Type B pancreatic cell (in vitro differentiated cells): Measurements from ENCODE around the gene NR6A1. TPM values are rescaled to one million over a fixed set of nuclear protein-coding genes. Genes with fewer than 3 reads are reported as not detected.

ENCODE experiments used
- DNase-seq: peaks from one replicate; pipeline ENCODE4 v3.0.0; 2021; ENCODE audit warnings: mixed read lengths; ENCODE audit not compliant: unreplicated experiment; ENCODE audit errors: extremely low spot score
- H3K27ac Mint-ChIP-seq: 2 replicates; pipeline ENCODE4 v1.8.0; 2021; ENCODE audit warnings: mild to moderate bottlenecking, mixed read lengths
- H3K27me3 Mint-ChIP-seq: 2 replicates; pipeline ENCODE4 v1.8.0; 2021; ENCODE audit warnings: mixed read lengths
- H3K36me3 Mint-ChIP-seq: 2 replicates; pipeline ENCODE4 v1.8.0; 2021; ENCODE audit warnings: mixed read lengths
- H3K4me1 Mint-ChIP-seq: one replicate; pipeline ENCODE4 v1.8.0; 2021; ENCODE audit warnings: mixed read lengths; ENCODE audit not compliant: unreplicated experiment
- H3K4me3 Mint-ChIP-seq: 2 replicates; pipeline ENCODE4 v1.8.0; 2021; ENCODE audit warnings: mild to moderate bottlenecking, mixed read lengths
- H3K9me3 Mint-ChIP-seq: 2 replicates; pipeline ENCODE4 v1.8.0; 2021; ENCODE audit warnings: mixed read lengths
- total RNA-seq: library from RNA; stranded (reverse); gene quantifications from 2 replicates; pipeline ENCODE4 v1.2.1, GENCODE V29; 2021; ENCODE audit warnings: low replicate concordance
- TF ChIP-seq, protein P1 (sequence below): fragments of 200-600 bp; sonication (generic); conservative IDR thresholded peaks from 2 replicates; pipeline ENCODE4 v1.5.0; 2021; ENCODE audit warnings: antibody characterized with exemption, mild to moderate bottlenecking

The NR6A1 gene
- total RNA-seq, 1 donor from 2014 or later: 10.0 TPM

DNA sequence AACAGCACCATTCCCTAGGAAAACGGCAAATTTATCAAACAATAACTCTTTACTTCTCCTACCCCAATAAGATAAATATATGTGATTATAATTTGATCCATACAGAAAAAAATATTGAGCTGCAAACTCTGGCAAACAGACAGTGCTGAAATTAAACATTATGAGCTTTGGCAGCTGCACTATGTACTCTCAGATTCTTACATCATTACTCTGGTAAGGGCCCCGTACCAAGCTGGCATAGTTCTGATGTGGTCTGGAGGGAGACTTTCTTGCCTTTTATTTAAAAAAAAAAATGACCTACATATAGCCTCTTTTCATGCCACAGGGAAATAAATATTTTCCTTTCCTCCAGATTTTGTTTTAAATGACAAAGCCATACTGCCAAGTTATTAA, 95.0 kb downstream of the NR6A1 start:
- no peak for DNase-seq
- TF ChIP-seq, protein P1, sequence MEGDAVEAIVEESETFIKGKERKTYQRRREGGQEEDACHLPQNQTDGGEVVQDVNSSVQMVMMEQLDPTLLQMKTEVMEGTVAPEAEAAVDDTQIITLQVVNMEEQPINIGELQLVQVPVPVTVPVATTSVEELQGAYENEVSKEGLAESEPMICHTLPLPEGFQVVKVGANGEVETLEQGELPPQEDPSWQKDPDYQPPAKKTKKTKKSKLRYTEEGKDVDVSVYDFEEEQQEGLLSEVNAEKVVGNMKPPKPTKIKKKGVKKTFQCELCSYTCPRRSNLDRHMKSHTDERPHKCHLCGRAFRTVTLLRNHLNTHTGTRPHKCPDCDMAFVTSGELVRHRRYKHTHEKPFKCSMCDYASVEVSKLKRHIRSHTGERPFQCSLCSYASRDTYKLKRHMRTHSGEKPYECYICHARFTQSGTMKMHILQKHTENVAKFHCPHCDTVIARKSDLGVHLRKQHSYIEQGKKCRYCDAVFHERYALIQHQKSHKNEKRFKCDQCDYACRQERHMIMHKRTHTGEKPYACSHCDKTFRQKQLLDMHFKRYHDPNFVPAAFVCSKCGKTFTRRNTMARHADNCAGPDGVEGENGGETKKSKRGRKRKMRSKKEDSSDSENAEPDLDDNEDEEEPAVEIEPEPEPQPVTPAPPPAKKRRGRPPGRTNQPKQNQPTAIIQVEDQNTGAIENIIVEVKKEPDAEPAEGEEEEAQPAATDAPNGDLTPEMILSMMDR: no peak
- no peak overlapping the region for H3K4me3 Mint-ChIP-seq
- H3K27me3 Mint-ChIP-seq: no peaks in the 10 kb centered on the region
- no peak overlapping the region for H3K27ac Mint-ChIP-seq
- no peaks in the 10 kb centered on the region for H3K9me3 Mint-ChIP-seq
- peaks cover 25% of the 10 kb centered on the region for H3K4me1 Mint-ChIP-seq
- H3K36me3 Mint-ChIP-seq: peaks cover 9% of the 10 kb centered on the region

DNA sequence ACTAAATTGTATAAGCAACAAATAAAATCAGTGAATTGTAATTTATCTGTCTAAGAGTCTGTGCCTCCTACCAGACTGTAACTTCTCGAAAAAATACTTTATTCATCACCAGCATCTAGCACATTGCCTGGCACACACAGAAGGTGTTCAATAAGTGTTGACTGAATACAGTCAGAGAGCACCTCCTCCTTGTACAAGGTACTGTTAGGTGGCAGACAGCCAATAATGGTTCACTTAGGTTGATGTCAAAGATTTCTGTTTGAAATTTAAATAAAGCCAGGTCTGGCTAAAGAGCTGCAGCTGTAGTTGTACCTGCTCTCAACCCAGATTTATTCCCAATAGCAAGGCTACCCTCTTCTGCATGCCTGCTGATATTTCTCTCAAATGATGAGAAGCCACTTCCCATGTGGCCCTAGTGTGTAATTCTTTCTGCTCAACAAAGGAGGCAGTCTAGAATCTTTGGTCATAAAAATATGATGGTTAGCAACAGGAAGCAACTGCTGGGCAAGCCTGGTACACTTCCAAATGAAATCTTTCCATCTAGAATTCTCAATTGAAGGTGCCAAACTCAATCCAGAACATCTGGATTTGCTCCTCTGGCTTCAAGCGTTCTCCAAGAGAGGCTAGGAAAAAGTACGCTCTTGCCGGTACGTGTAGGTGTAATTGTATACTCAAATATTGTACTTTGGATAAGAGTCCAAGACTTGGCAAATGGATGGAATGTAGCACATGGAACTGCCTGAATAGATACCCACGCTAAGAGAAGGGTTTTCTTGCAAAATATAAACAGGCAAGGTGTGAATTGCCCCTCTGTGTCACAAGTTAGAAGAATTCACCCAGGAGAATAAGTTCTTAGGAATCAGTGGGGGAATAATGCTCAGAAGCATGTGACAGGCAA, 95.6 kb downstream of the NR6A1 start:
- TF ChIP-seq, protein P1: no peak

GRCh38 chr9:124674651-124675050, 96.5 kb downstream of the NR6A1 start:
- peak overlapping the region; percentile 18 for H3K27ac Mint-ChIP-seq
- TF ChIP-seq, protein P1: no peak
- peaks cover 5% of the 10 kb centered on the region for H3K36me3 Mint-ChIP-seq
- no peak for DNase-seq
- peaks cover 22% of the 10 kb centered on the region for H3K4me1 Mint-ChIP-seq
- no peaks in the 10 kb centered on the region for H3K27me3 Mint-ChIP-seq
- no peak overlapping the region for H3K4me3 Mint-ChIP-seq
- H3K9me3 Mint-ChIP-seq: no peaks in the 10 kb centered on the region

More for the DNA sequence above, 95.6 kb downstream of the NR6A1 start:
- no peaks in the 10 kb centered on the region for H3K27me3 Mint-ChIP-seq
- H3K9me3 Mint-ChIP-seq: no peaks in the 10 kb centered on the region
- H3K4me1 Mint-ChIP-seq: peaks cover 23% of the 10 kb centered on the region
- no peak for DNase-seq
- H3K36me3 Mint-ChIP-seq: peaks cover 5% of the 10 kb centered on the region
- no peak overlapping the region for H3K27ac Mint-ChIP-seq
- H3K4me3 Mint-ChIP-seq: no peak overlapping the region

GRCh38 chr9:124673063-124673462, 98.0 kb downstream of the NR6A1 start:
- Mint-ChIP-seq H3K36me3 (peaks cover 12% of the 10 kb centered on the region), H3K4me3 (no peak overlapping the region), H3K9me3 (no peaks in the 10 kb centered on the region), H3K27me3 (no peaks in the 10 kb centered on the region), H3K27ac (no peak overlapping the region), H3K4me1 (peaks cover 22% of the 10 kb centered on the region)
- DNase-seq: no peak
- TF ChIP-seq, protein P1: no peak

GRCh38 chr9:124671861-124672260, 99.2 kb downstream of the NR6A1 start:
- H3K36me3 Mint-ChIP-seq: peaks cover 12% of the 10 kb centered on the region
- no peaks in the 10 kb centered on the region for H3K9me3 Mint-ChIP-seq
- no peak for DNase-seq
- H3K27me3 Mint-ChIP-seq: no peaks in the 10 kb centered on the region
- TF ChIP-seq, protein P1: no peak
- H3K4me3 Mint-ChIP-seq: no peak overlapping the region
- no peak overlapping the region for H3K27ac Mint-ChIP-seq
- peaks cover 22% of the 10 kb centered on the region for H3K4me1 Mint-ChIP-seq
